HepG2 (cell line): ENCODE data around the gene PCYT2. TPM values are rescaled to one million over a fixed set of nuclear protein-coding genes. Genes with fewer than 3 reads are reported as not detected.

ENCODE experiments used
- ATF1 ChIP-seq: IDR thresholded peaks from 2 replicates; pipeline ENCODE4 v1.6.1; 2016; ENCODE audit warnings: mild to moderate bottlenecking, control low read depth
- IKZF4 ChIP-seq: sonication (generic); formaldehyde crosslinking; IDR thresholded peaks from 2 replicates; pipeline ENCODE4 v1.5.1; 2020; ENCODE audit warnings: borderline replicate concordance, mild to moderate bottlenecking, low read depth, missing genetic modification reagents; ENCODE audit errors: not compliant biosample characterization
- MAFK ChIP-seq, 2 experiments: IDR thresholded peaks in 1 of 2; conservative IDR thresholded peaks in 1 of 2; 2 replicates each; pipeline ENCODE4 v1.6.1; 2011; ENCODE audit warnings: improper control_type of control experiment in 2 of 2, low read length in 2 of 2
- MEIS2 ChIP-seq: sonication (generic); formaldehyde crosslinking; IDR thresholded peaks from 2 replicates; pipeline ENCODE4 v1.9.0; 2021; ENCODE audit warnings: mild to moderate bottlenecking, missing genetic modification reagents
- RBM39 ChIP-seq: fragments of 200-400 bp; formaldehyde crosslinking; IDR thresholded peaks from one replicate; pipeline ENCODE4 v1.6.1; 2018; ENCODE audit warnings: antibody characterized with exemption, mild to moderate bottlenecking, low read depth, low read length; ENCODE audit not compliant: poor library complexity, severe bottlenecking
- REPIN1 ChIP-seq: sonication (generic); formaldehyde crosslinking; IDR thresholded peaks from 2 replicates; pipeline ENCODE4 v1.8.0; 2022; ENCODE audit warnings: missing genetic modification reagents, low read depth, mild to moderate bottlenecking, borderline replicate concordance
- SKI ChIP-seq: fragments of 450-650 bp; IDR thresholded peaks from one replicate; pipeline ENCODE4 v1.6.1; 2018; ENCODE audit warnings: mild to moderate bottlenecking; ENCODE audit not compliant: partially characterized antibody
- ZNF550 ChIP-seq: sonication (generic); formaldehyde crosslinking; IDR thresholded peaks from 2 replicates; pipeline ENCODE4 v1.4.0; 2020; ENCODE audit warnings: mild to moderate bottlenecking, missing genetic modification reagents, borderline replicate concordance
- polyA plus RNA-seq, 8 experiments: library from polyadenylated mRNA; depleted of rRNA in 3 of 8; stranded (reverse) in 7 of 8; unstranded in 1 of 8; fragments of >200 nt; fragmentation: Illumina TruSeq in 4 of 8; extraction: Trizol in 4 of 8; gene quantifications; 2 replicates each; pipeline versions ENCODE4 v1.2.1 to v1.2.3, GENCODE V29; 2011 to 2016; ENCODE audit warnings: low read depth in 4 of 8, missing spikeins in 1 of 8, mixed read lengths in 1 of 8; ENCODE audit not compliant: insufficient read depth in 1 of 8
- total RNA-seq, 5 experiments: library from RNA; depleted of rRNA; stranded (reverse); fragments of >200 nt; fragmentation: Illumina TruSeq; extraction: Trizol; gene quantifications; 2 replicates each; pipeline ENCODE4 v1.2.3, GENCODE V29; 2016; ENCODE audit warnings: low read depth in 1 of 5
- TF ChIP-seq, protein P1 (sequence below): sonication (generic); formaldehyde crosslinking; IDR thresholded peaks from 2 replicates; pipeline ENCODE4 v1.4.0; 2020; ENCODE audit warnings: missing genetic modification reagents, borderline replicate concordance
- TF ChIP-seq, protein P2 (sequence below): IDR thresholded peaks from 2 replicates; pipeline ENCODE4 v1.6.1; 2016; ENCODE audit warnings: low read depth, missing genetic modification reagents, missing compliant biosample characterization
- TF ChIP-seq, protein P3 (sequence below): IDR thresholded peaks from 2 replicates; pipeline ENCODE4 v1.6.1; 2012; ENCODE audit warnings: inconsistent platforms
- TF ChIP-seq, protein P4 (sequence below): sonication (generic); formaldehyde crosslinking; IDR thresholded peaks from 2 replicates; pipeline ENCODE4 v1.4.0; 2020; ENCODE audit warnings: mild to moderate bottlenecking, missing genetic modification reagents
- TF ChIP-seq, protein P5 (sequence below): sonication (generic); formaldehyde crosslinking; IDR thresholded peaks from 2 replicates; pipeline ENCODE4 v1.4.0; 2020; ENCODE audit warnings: mild to moderate bottlenecking, missing genetic modification reagents

The PCYT2 gene
- total and polyA plus RNA-seq, 2 of the 13 experiments (the other 11 are each of a cell fraction or from before 2014, with no cell fraction given), result 147 to 297 TPM

DNA sequence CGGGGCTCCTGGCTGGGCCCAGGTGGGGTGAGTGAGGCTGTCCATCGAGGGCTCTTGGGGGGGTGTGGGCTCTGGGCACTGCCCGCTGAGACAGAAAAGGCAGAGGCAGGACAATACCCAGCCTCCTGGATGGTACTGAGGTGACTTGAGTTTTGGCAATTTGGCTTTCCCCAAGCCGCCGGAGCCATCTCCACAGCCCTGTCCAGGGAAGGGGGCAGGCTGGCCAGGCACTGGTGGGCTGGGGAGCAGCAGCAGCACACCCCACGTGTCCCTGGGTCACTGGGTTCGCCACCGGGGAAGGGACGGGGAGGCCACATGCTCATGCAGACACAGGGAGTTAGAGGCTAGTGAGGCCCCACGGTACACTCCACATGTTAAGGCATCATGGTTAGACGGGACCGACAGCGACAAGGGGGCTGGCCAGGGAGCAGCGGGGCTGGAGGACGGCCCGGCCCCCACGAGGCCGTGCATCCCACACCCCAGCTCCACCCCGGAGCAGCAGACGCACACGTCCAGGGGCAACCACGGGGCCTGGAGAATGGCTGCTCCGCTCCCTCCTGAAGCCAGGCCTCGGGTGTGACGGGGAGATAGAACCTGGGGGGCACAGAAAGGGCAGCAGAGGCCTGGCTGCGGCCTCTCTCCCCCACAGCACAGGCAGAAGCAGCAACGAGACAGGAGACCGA is 43.1 kb downstream of the PCYT2 start (continued):
- TF ChIP-seq, protein P1, sequence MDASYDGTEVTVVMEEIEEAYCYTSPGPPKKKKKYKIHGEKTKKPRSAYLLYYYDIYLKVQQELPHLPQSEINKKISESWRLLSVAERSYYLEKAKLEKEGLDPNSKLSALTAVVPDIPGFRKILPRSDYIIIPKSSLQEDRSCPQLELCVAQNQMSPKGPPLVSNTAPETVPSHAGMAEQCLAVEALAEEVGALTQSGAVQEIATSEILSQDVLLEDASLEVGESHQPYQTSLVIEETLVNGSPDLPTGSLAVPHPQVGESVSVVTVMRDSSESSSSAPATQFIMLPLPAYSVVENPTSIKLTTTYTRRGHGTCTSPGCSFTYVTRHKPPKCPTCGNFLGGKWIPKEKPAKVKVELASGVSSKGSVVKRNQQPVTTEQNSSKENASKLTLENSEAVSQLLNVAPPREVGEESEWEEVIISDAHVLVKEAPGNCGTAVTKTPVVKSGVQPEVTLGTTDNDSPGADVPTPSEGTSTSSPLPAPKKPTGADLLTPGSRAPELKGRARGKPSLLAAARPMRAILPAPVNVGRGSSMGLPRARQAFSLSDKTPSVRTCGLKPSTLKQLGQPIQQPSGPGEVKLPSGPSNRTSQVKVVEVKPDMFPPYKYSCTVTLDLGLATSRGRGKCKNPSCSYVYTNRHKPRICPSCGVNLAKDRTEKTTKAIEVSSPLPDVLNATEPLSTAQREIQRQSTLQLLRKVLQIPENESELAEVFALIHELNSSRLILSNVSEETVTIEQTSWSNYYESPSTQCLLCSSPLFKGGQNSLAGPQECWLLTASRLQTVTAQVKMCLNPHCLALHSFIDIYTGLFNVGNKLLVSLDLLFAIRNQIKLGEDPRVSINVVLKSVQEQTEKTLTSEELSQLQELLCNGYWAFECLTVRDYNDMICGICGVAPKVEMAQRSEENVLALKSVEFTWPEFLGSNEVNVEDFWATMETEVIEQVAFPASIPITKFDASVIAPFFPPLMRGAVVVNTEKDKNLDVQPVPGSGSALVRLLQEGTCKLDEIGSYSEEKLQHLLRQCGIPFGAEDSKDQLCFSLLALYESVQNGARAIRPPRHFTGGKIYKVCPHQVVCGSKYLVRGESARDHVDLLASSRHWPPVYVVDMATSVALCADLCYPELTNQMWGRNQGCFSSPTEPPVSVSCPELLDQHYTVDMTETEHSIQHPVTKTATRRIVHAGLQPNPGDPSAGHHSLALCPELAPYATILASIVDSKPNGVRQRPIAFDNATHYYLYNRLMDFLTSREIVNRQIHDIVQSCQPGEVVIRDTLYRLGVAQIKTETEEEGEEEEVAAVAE (CRISPR knock-in tag), result no peak
- TF ChIP-seq IKZF4 (no peak), ZNF550 (CRISPR knock-in tag) (no peak), MEIS2 (peak; percentile 20; the same call in 1 of the 2 replicates), MAFK (conservative IDR thresholded peaks at IDR 0.05 in 1 of 2, IDR thresholded peaks at IDR 0.05 in 1 of 2; ENCODE audit: low read length in 2 of 2) (no peak), ATF1 (no peak), RBM39 (no peak), SKI (no peak), REPIN1 (0 out of 2 replicates have a peak, but pooled peaks have one; percentile 13)
- TF ChIP-seq, protein P2, sequence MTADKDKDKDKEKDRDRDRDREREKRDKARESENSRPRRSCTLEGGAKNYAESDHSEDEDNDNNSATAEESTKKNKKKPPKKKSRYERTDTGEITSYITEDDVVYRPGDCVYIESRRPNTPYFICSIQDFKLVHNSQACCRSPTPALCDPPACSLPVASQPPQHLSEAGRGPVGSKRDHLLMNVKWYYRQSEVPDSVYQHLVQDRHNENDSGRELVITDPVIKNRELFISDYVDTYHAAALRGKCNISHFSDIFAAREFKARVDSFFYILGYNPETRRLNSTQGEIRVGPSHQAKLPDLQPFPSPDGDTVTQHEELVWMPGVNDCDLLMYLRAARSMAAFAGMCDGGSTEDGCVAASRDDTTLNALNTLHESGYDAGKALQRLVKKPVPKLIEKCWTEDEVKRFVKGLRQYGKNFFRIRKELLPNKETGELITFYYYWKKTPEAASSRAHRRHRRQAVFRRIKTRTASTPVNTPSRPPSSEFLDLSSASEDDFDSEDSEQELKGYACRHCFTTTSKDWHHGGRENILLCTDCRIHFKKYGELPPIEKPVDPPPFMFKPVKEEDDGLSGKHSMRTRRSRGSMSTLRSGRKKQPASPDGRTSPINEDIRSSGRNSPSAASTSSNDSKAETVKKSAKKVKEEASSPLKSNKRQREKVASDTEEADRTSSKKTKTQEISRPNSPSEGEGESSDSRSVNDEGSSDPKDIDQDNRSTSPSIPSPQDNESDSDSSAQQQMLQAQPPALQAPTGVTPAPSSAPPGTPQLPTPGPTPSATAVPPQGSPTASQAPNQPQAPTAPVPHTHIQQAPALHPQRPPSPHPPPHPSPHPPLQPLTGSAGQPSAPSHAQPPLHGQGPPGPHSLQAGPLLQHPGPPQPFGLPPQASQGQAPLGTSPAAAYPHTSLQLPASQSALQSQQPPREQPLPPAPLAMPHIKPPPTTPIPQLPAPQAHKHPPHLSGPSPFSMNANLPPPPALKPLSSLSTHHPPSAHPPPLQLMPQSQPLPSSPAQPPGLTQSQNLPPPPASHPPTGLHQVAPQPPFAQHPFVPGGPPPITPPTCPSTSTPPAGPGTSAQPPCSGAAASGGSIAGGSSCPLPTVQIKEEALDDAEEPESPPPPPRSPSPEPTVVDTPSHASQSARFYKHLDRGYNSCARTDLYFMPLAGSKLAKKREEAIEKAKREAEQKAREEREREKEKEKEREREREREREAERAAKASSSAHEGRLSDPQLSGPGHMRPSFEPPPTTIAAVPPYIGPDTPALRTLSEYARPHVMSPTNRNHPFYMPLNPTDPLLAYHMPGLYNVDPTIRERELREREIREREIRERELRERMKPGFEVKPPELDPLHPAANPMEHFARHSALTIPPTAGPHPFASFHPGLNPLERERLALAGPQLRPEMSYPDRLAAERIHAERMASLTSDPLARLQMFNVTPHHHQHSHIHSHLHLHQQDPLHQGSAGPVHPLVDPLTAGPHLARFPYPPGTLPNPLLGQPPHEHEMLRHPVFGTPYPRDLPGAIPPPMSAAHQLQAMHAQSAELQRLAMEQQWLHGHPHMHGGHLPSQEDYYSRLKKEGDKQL (CRISPR knock-in tag), result 0 out of 2 replicates have a peak, but pooled peaks have one; percentile 7
- TF ChIP-seq, protein P3, sequence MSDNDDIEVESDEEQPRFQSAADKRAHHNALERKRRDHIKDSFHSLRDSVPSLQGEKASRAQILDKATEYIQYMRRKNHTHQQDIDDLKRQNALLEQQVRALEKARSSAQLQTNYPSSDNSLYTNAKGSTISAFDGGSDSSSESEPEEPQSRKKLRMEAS, result peak; percentile 70; the same call in 1 of the 2 replicates
- TF ChIP-seq, protein P4, sequence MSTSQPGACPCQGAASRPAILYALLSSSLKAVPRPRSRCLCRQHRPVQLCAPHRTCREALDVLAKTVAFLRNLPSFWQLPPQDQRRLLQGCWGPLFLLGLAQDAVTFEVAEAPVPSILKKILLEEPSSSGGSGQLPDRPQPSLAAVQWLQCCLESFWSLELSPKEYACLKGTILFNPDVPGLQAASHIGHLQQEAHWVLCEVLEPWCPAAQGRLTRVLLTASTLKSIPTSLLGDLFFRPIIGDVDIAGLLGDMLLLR (CRISPR knock-in tag), result no peak
- TF ChIP-seq, protein P5, sequence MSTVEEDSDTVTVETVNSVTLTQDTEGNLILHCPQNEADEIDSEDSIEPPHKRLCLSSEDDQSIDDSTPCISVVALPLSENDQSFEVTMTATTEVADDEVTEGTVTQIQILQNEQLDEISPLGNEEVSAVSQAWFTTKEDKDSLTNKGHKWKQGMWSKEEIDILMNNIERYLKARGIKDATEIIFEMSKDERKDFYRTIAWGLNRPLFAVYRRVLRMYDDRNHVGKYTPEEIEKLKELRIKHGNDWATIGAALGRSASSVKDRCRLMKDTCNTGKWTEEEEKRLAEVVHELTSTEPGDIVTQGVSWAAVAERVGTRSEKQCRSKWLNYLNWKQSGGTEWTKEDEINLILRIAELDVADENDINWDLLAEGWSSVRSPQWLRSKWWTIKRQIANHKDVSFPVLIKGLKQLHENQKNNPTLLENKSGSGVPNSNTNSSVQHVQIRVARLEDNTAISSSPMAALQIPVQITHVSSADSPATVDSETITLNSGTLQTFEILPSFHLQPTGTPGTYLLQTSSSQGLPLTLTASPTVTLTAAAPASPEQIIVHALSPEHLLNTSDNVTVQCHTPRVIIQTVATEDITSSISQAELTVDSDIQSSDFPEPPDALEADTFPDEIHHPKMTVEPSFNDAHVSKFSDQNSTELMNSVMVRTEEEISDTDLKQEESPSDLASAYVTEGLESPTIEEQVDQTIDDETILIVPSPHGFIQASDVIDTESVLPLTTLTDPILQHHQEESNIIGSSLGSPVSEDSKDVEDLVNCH (CRISPR knock-in tag), result no peak
